Endothelial cell of umbilical vein (primary cell): ENCODE results near the gene SREK1IP1. TPM values are rescaled to one million over a fixed set of nuclear protein-coding genes. Genes with fewer than 3 reads are reported as not detected.

Experiments used
- BruUV-seq: library from RNA; stranded (reverse); fragments of 400-500 nt; replicated peaks from 2 replicates; lab custom pipeline; 2021; lab: Mats Ljungman, UMichigan
- CTCF ChIA-PET: fragments of 300-600, 350-600 bp; sonication (Branson Sonifier 250); formaldehyde crosslinking; loops from one replicate; lab custom pipeline; 2021; ENCODE audit warnings: antibody characterized with exemption, inconsistent platforms; lab: Charles Lee
- POLR2A ChIA-PET: fragments of 300-600, 350-600 bp; sonication (Branson Sonifier 250); formaldehyde crosslinking; loops from one replicate; lab custom pipeline; 2021; ENCODE audit warnings: antibody characterized with exemption, inconsistent platforms; lab: Charles Lee
- DNase-seq: peaks from one replicate; pipeline ENCODE4 v3.0.0-alpha.2; 2011; ENCODE audit warnings: low read depth, low spot score
- FAIRE-seq: peaks from 2 replicates; lab custom pipeline; 2011; peaks lifted over from hg19 to GRCh38; lab: Jason Lieb, UNC
- H2AFZ ChIP-seq: 2 replicates; pipeline ENCODE4 v1.6.0; 2012; ENCODE audit warnings: low read depth, low read length, control low read depth, inconsistent platforms
- H3K27ac ChIP-seq: 2 replicates; pipeline ENCODE4 v1.5.1; 2011; ENCODE audit warnings: low read depth, mild to moderate bottlenecking, control low read depth, low read length, moderate library complexity; ENCODE audit not compliant: insufficient read depth
- H3K27me3 ChIP-seq, 2 experiments: 2 replicates each; pipeline versions ENCODE4 v1.6.0 to v1.6.1; 2011; ENCODE audit warnings: low read length in 2 of 2, mixed read lengths in 1 of 2; ENCODE audit not compliant: control insufficient read depth in 2 of 2, insufficient read depth in 2 of 2
- H3K36me3 ChIP-seq, 2 experiments: 2 replicates in 1 of 2; 3 replicates in 1 of 2; pipeline ENCODE4 v1.5.1; 2011; ENCODE audit warnings: low read length in 2 of 2, mild to moderate bottlenecking in 1 of 2, moderate library complexity in 1 of 2; ENCODE audit not compliant: control insufficient read depth in 2 of 2, insufficient read depth in 2 of 2; ENCODE audit errors: extremely low read depth in 1 of 2
- H3K4me1 ChIP-seq: 3 replicates; pipeline ENCODE4 v1.5.1; 2011; ENCODE audit warnings: mild to moderate bottlenecking, low read length; ENCODE audit not compliant: control insufficient read depth, insufficient read depth; ENCODE audit errors: extremely low read depth
- H3K4me2 ChIP-seq: 2 replicates; pipeline ENCODE4 v1.6.1; 2011; ENCODE audit warnings: low read length, control low read depth, mixed read lengths; ENCODE audit not compliant: insufficient read depth
- H3K4me3 ChIP-seq, 3 experiments: fragments of 200-600 bp in 1 of 3; sonication (generic), shearing (Covaris generic) in 1 of 3; replicated peaks in 1 of 3; 2 replicates each; pipeline ENCODE4 v1.5.1; 2011 to 2016; ENCODE audit warnings: control low read depth in 3 of 3, low read length in 3 of 3, mild to moderate bottlenecking in 2 of 3, inconsistent platforms in 1 of 3, low read depth in 1 of 3, moderate library complexity in 1 of 3; ENCODE audit not compliant: insufficient read depth in 1 of 3
- H3K79me2 ChIP-seq: 2 replicates; pipeline ENCODE4 v1.6.0; 2012; ENCODE audit warnings: low read length, inconsistent platforms; ENCODE audit not compliant: control insufficient read depth, insufficient read depth
- H3K9ac ChIP-seq: replicated peaks from 2 replicates; pipeline ENCODE3; 2011; ENCODE audit warnings: low read length, control low read depth; ENCODE audit not compliant: insufficient read depth; ENCODE audit errors: extremely low read depth
- H3K9me1 ChIP-seq: replicated peaks from 3 replicates; pipeline ENCODE4 v1.6.0; 2011; ENCODE audit warnings: mild to moderate bottlenecking, low read length; ENCODE audit not compliant: control insufficient read depth, insufficient read depth; ENCODE audit errors: extremely low read depth
- H3K9me3 ChIP-seq: replicated peaks from 2 replicates; pipeline ENCODE4 v1.5.1; 2012; ENCODE audit warnings: low read length, inconsistent platforms; ENCODE audit not compliant: control insufficient read depth, insufficient read depth
- H4K20me1 ChIP-seq: replicated peaks from 2 replicates; pipeline ENCODE3; 2011; ENCODE audit warnings: mild to moderate bottlenecking, low read length; ENCODE audit not compliant: control insufficient read depth, insufficient read depth; ENCODE audit errors: extremely low read depth
- CTCF ChIP-seq, 2 donors: IDR thresholded peaks; 1 replicate in 1 of 2; 2 replicates in 1 of 2; pipeline ENCODE4 v1.5.1; 2011; ENCODE audit warnings: low read length in 2 of 2, mild to moderate bottlenecking in 2 of 2, moderate library complexity in 2 of 2, control low read depth in 1 of 2, inconsistent platforms in 1 of 2, low read depth in 1 of 2; ENCODE audit not compliant: insufficient read depth in 1 of 2; ENCODE audit errors: extremely low read depth in 1 of 2
- EZH2 ChIP-seq: IDR thresholded peaks from 2 replicates; pipeline ENCODE4 v1.6.1; 2012; ENCODE audit warnings: borderline replicate concordance, low read depth, mild to moderate bottlenecking, moderate library complexity, low read length, inconsistent platforms; ENCODE audit not compliant: severe bottlenecking
- FOS ChIP-seq: IDR thresholded peaks from 2 replicates; pipeline ENCODE4 v1.6.1; 2011; ENCODE audit warnings: mild to moderate bottlenecking, low read length, moderate library complexity, borderline replicate concordance; ENCODE audit not compliant: insufficient read depth
- GATA2 ChIP-seq: IDR thresholded peaks from 2 replicates; pipeline ENCODE4 v1.7.0; 2011; ENCODE audit warnings: low read depth, mild to moderate bottlenecking, moderate library complexity, mixed read lengths, low read length; ENCODE audit not compliant: insufficient read length, insufficient read depth
- JUN ChIP-seq: IDR thresholded peaks from 2 replicates; pipeline ENCODE4 v1.6.1; 2011; ENCODE audit warnings: borderline replicate concordance, low read depth; ENCODE audit not compliant: insufficient read length, insufficient read depth
- MAX ChIP-seq: IDR thresholded peaks from 2 replicates; pipeline ENCODE4 v1.6.1; 2011; ENCODE audit not compliant: insufficient read depth, insufficient read length
- MYC ChIP-seq: IDR thresholded peaks from one replicate; pipeline ENCODE4 v1.6.1; 2011; ENCODE audit warnings: mild to moderate bottlenecking, low read depth, low read length
- POLR2A ChIP-seq: IDR thresholded peaks from 2 replicates; pipeline ENCODE4 v1.6.1; 2012; ENCODE audit warnings: low read depth, mild to moderate bottlenecking, control low read depth, low read length
- POLR2AphosphoS5 ChIP-seq: IDR thresholded peaks from 2 replicates; pipeline ENCODE4 v1.6.1; 2012; ENCODE audit warnings: low read depth, mild to moderate bottlenecking, control low read depth, low read length, moderate library complexity; ENCODE audit not compliant: insufficient read depth
- dilution Hi-C: fragments of 300-500 bp; cut with MboI; formaldehyde crosslinking; loops from one replicate; pipeline ENCODE4 v1.15.0; 2019; ENCODE audit warnings: low sequenced_read_pairs; ENCODE audit not compliant: extremely low pct_ligation_motif_present
- intact Hi-C: fragments of 100-400 bp; cut with micrococcal nuclease; formaldehyde crosslinking; loops from one replicate; pipeline ENCODE4 v1.10.0; 2022
- polyA plus RNA-seq, 4 experiments: library from polyadenylated mRNA; depleted of rRNA in 3 of 4; stranded (reverse) in 3 of 4; unstranded in 1 of 4; fragments of >200 nt; gene quantifications; 2 replicates each; pipeline versions ENCODE4 v1.2.1 to v1.2.3, GENCODE V29; 2011 to 2012; ENCODE audit warnings: missing spikeins in 1 of 4
- total RNA-seq: library from RNA; stranded (reverse); gene quantifications from 2 replicates; pipeline ENCODE4 v1.2.3, GENCODE V29; 2021

The SREK1IP1 gene
- total and polyA plus RNA-seq, 2 donors (not counting 3 experiments of a cell fraction or from before 2014, with no cell fraction given) = 6.3 to 17.8 TPM

- BruUV-seq = no TSS peak
These were observed 1.6 kb downstream of the SREK1IP1 start for GRCh38 chr5:64766941-64767340.

More at GRCh38 chr5:64766941-64767340, 1.6 kb downstream of the SREK1IP1 start:
- peaks cover 18% of the 10 kb centered on the region for H3K4me1 ChIP-seq
- H3K9me3 ChIP-seq = no peaks in the 10 kb centered on the region
- peak overlapping the region in 2 of 3 experiments; percentile 4 to 97 for H3K4me3 ChIP-seq
- no peak overlapping the region for H2AFZ ChIP-seq
- H3K4me2 ChIP-seq = peak overlapping the region; percentile 76
- peaks cover 0 to 4% of the 10 kb centered on the region in 2 experiments for H3K36me3 ChIP-seq
- no peaks in the 10 kb centered on the region for H3K9me1 ChIP-seq
- dilution Hi-C loops (no loop called here), intact Hi-C loops (loop anchor here (5.0 kb wide), 1 partner anchor 260 kb away; the partner anchor contains the start of gene RGS7BP)
- ChIA-PET CTCF (interaction anchor here (1.2 to 1.9 kb wide), 3 partner anchors 9 to 538 kb away, joined by 4 to 9 read pairs (median 4); no protein-coding TSS in a partner anchor), POLR2A (interaction anchor here (0.6 kb wide), 1 partner anchor 126 kb away, joined by 7 read pairs; no protein-coding TSS in a partner anchor)
- H3K27ac ChIP-seq = no peak overlapping the region
- H3K27me3 ChIP-seq = no peaks in the 10 kb centered on the region
- FAIRE-seq = no peak
- H3K79me2 ChIP-seq = peaks cover 76% of the 10 kb centered on the region
- no peak overlapping the region for H3K9ac ChIP-seq
- TF ChIP-seq FOS (no peak), CTCF (IDR thresholded peaks at IDR 0.05; ENCODE audit: extremely low read depth in 1 of 2, insufficient read depth in 1 of 2, low read depth in 1 of 2, low read length in 2 of 2) (no peak), JUN (no peak), POLR2A (no peak), MYC (no peak), EZH2 (no peak), MAX (no peak), POLR2AphosphoS5 (no peak), GATA2 (no peak)
- H4K20me1 ChIP-seq = no peaks in the 10 kb centered on the region
- no peak for DNase-seq
